Kidney (tissue), 14 donors: Measurements from ENCODE around the gene ATG4B. TPM values are rescaled to one million over a fixed set of nuclear protein-coding genes. Genes with fewer than 3 reads are reported as not detected.
A peak's percentile ranks its signal among the peaks of the same experiment; 100 is the strongest.

Experiments used
- DNase-seq, 5 donors: peaks; one replicate each; pipeline ENCODE4 v3.0.0-alpha.2; 2013 to 2020
- FAIRE-seq: peaks from 2 replicates; lab custom pipeline; 2012; peaks lifted over from hg19 to GRCh38; lab: Jason Lieb, UNC
- H3K27ac ChIP-seq, 2 donors: one replicate each; pipeline ENCODE4 v1.7.0; 2013; ENCODE audit warnings: low read depth in 2 of 2, low read length in 2 of 2, inconsistent platforms in 1 of 2
- H3K27me3 ChIP-seq: one replicate; pipeline ENCODE4 v1.7.1; 2013; ENCODE audit warnings: low read length, inconsistent platforms; ENCODE audit not compliant: control insufficient read depth, insufficient read depth
- H3K36me3 ChIP-seq, 3 donors: one replicate each; pipeline versions ENCODE4 v1.7.0 to v1.7.1; 2013; ENCODE audit warnings: low read length in 3 of 3, control low read depth in 1 of 3, inconsistent platforms in 1 of 3; ENCODE audit not compliant: insufficient read depth in 3 of 3, control insufficient read depth in 2 of 3
- H3K4me1 ChIP-seq, 3 donors: one replicate each; pipeline versions ENCODE4 v1.7.0 to v1.7.1; 2013; ENCODE audit warnings: low read length in 3 of 3, inconsistent platforms in 1 of 3, low read depth in 1 of 3; ENCODE audit not compliant: control insufficient read depth in 2 of 3, insufficient read depth in 2 of 3
- H3K4me3 ChIP-seq, 3 donors: one replicate each; pipeline versions ENCODE4 v1.7.0 to v1.8.1; 2013; ENCODE audit warnings: low read length in 3 of 3, control low read depth in 1 of 3, inconsistent platforms in 1 of 3
- H3K9ac ChIP-seq, 3 donors: one replicate each; pipeline versions ENCODE4 v1.7.0 to v1.7.1; 2013; ENCODE audit warnings: low read length in 3 of 3, control low read depth in 1 of 3, inconsistent platforms in 1 of 3
- H3K9me3 ChIP-seq, 3 donors: one replicate each; pipeline versions ENCODE4 v1.7.0 to v1.7.1; 2013; ENCODE audit warnings: low read length in 3 of 3, control low read depth in 1 of 3, inconsistent platforms in 1 of 3; ENCODE audit not compliant: control insufficient read depth in 2 of 3, insufficient read depth in 1 of 3
- CTCF ChIP-seq: IDR thresholded peaks from 3 replicates; pipeline ENCODE4 v1.5.1; 2012; ENCODE audit warnings: mild to moderate bottlenecking, moderate library complexity, borderline replicate concordance; ENCODE audit not compliant: insufficient read depth; ENCODE audit errors: extremely low read depth
- intact Hi-C: fragments of 100-400 bp; cut with DNase I; formaldehyde crosslinking; loops from one replicate; pipeline ENCODE4 v1.11.1; 2022
- polyA plus RNA-seq: library from polyadenylated mRNA; stranded (reverse); fragments of 350-450 nt; fragmentation: Illumina TruSeq; extraction: RNeasy Lipid Tissue Mini Kit (QIAGEN cat#74804); gene quantifications from one replicate; pipeline ENCODE4 v1.2.3, GENCODE V29; 2014; ENCODE audit warnings: low read depth, low replicate concordance; ENCODE audit not compliant: insufficient read depth
- total RNA-seq: library from RNA; stranded (reverse); fragmentation: NEBNext Ultra II Directional; extraction: Animal tissue kit (Norgen Biotek cat#: 25700); gene quantifications from one replicate; pipeline ENCODE4 v1.2.1, GENCODE V29; 2021
- donor health status: control.
- donor health status: control.
- donor health status: control.
- donor health status: control.
- donor health status: control.
- donor health status: DM: yes; HTN: yes; CAD: no.
- donor health status: Normal renal cell carcinoma (clear cell type).

The ATG4B gene
- total and polyA plus RNA-seq, 2 donors from 2014 or later = 56.6 to 81.0 TPM

DNA sequence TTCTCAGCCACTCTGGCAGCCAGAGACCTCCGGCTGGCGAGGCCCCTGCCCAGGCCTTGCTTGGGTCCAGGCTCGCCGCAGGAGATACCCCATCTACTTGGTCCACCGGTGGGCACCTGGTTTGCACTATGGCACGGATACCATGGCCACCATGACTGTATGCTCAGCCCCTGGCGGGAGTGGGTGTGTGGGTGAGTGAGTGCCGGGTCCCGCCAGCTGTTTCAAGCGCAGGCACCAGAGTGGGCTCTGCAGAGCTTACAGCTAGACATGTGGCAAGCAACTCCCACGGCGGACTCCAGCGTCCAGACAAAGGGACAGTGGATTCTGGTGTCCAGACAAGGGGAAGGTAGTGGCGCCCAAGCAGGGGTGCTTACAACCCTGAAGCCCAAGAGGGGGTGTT is 1.4 kb downstream of the ATG4B start:
- no peak overlapping the region for H3K27ac ChIP-seq
- FAIRE-seq = no peak

GRCh38 chr2:241639385-241639784 is 1.9 kb downstream of the ATG4B start:
- Histone ChIP-seq H3K9ac (no peak overlapping the region), H3K4me3 (no peak overlapping the region), H3K9me3 (peaks cover 0 to 7% (median 0%) of the 10 kb centered on the region in 3 donors), H3K27ac (no peak overlapping the region), H3K36me3 (peaks cover 0 to 7% (median 0%) of the 10 kb centered on the region in 3 donors), H3K27me3 (no peaks in the 10 kb centered on the region), H3K4me1 (peaks cover 3 to 17% (median 5%) of the 10 kb centered on the region in 3 donors)
- TF ChIP-seq CTCF = no peak
- DNase-seq = no peak
- no peak for FAIRE-seq
- intact Hi-C loops = no loop called here

More for the DNA sequence above, 1.4 kb downstream of the ATG4B start:
- Histone ChIP-seq H3K36me3 (peaks cover 0 to 7% (median 0%) of the 10 kb centered on the region in 3 donors), H3K4me1 (peaks cover 3 to 17% (median 5%) of the 10 kb centered on the region in 3 donors), H3K27me3 (no peaks in the 10 kb centered on the region), H3K4me3 (peak overlapping the region in 2 of 3 donors; percentile 78 to 89), H3K9ac (no peak overlapping the region), H3K9me3 (peaks cover 0 to 7% (median 0%) of the 10 kb centered on the region in 3 donors)
- intact Hi-C loops = no loop called here
- TF ChIP-seq CTCF = no peak
- DNase-seq = peak in 1 of 5 donors; percentile 78

GRCh38 chr2:241640165-241640795 is 2.8 kb downstream of the ATG4B start:
- no peak overlapping the region for H3K9ac ChIP-seq
- no peak overlapping the region for H3K27ac ChIP-seq
- no peak for TF ChIP-seq CTCF
- peaks cover 0 to 7% (median 0%) of the 10 kb centered on the region in 3 donors for H3K36me3 ChIP-seq
- DNase-seq (peak in 1 of 5 donors; percentile 12), FAIRE-seq (no peak)
- H3K4me3 ChIP-seq = no peak overlapping the region
- peaks cover 0 to 7% (median 0%) of the 10 kb centered on the region in 3 donors for H3K9me3 ChIP-seq
- peaks cover 3 to 14% (median 5%) of the 10 kb centered on the region in 3 donors for H3K4me1 ChIP-seq
- no peaks in the 10 kb centered on the region for H3K27me3 ChIP-seq
- intact Hi-C loops = no loop called here
